ENCODE results near the gene CSNK2A3.

CSNK2A3 gene

DNA sequence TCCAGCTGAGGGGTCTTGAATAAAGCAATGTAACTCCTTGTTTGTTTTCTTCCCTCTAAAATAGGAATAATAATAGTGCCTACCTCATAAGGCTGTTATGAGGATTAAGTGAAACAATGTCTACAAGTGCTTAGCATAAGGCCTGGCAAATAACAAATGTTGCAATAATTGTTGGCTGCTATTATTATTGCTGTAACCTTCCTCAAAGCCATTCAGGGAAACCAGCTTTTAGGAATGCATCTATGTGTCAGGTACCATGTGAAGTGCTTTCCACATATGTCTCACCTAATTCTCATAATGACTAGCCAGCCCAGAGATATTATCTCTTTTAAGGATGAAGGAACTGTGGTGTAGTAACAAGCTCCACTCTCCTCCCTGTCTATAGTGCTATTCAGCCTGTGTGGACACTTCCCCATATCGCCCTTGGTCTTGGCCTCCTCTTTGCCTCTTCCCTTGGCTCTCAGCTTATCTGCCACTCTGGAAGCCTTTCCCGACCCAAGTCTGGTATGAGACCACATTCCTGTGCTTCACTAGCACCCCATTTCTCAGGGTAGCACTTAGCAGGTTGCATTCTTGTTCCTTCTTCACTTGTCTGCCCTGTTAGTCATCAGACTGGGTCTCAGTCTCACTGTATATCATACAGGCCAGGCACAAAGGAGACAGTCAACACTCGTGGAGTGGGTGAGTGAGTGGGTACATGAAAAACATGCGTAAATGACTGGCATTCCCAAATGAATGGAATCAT is 23.8 kb downstream of the CSNK2A3 start:
- no peak overlapping the region for H3K27ac Mint-ChIP-seq
- H3K9me3 Mint-ChIP-seq: no peaks in the 10 kb centered on the region
- H3K4me1 Mint-ChIP-seq: no peaks in the 10 kb centered on the region
- H3K4me3 Mint-ChIP-seq: no peak overlapping the region
- no peaks in the 10 kb centered on the region for H3K36me3 Mint-ChIP-seq
- H3K27me3 Mint-ChIP-seq: peaks cover 3% of the 10 kb centered on the region

- Mint-ChIP-seq H3K9me3 (peaks cover 5% of the 10 kb centered on the region), H3K27ac (no peak overlapping the region), H3K27me3 (peaks cover 3% of the 10 kb centered on the region), H3K36me3 (no peaks in the 10 kb centered on the region), H3K4me3 (no peak overlapping the region), H3K4me1 (no peaks in the 10 kb centered on the region)
These were observed 29.0 kb downstream of the CSNK2A3 start for GRCh38 chr11:11324090-11324489.

GRCh38 chr11:11322101-11322500 is 30.9 kb downstream of the CSNK2A3 start:
- H3K9me3 Mint-ChIP-seq: peaks cover 5% of the 10 kb centered on the region

DNA sequence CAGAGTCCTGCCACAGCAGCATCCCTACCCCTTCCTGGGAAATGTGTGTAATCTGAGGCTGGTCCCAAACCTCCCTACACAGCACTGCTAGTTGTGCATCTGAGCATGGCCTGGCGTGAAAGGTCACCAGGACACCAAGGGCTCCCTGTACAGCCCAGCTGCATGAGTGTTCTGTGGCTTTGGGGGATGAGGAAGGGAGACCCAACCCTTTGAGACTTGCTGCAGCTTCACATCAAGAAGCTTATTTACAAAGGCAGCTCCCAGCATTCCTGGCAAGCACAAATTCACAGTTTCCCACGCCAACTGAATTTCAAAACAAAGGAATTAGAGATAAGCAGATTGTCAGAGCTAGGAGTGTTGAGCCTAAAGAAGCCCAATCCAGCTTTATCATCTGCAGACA is 32.2 kb downstream of the CSNK2A3 start:
- H3K27ac Mint-ChIP-seq: no peak overlapping the region
- no peaks in the 10 kb centered on the region for H3K27me3 Mint-ChIP-seq
- H3K36me3 Mint-ChIP-seq: no peaks in the 10 kb centered on the region
- H3K4me3 Mint-ChIP-seq: no peak overlapping the region
- H3K9me3 Mint-ChIP-seq: peaks cover 5% of the 10 kb centered on the region
- H3K4me1 Mint-ChIP-seq: no peaks in the 10 kb centered on the region

More at GRCh38 chr11:11322101-11322500, 30.9 kb downstream of the CSNK2A3 start:
- no peaks in the 10 kb centered on the region for H3K36me3 Mint-ChIP-seq
- no peak overlapping the region for H3K27ac Mint-ChIP-seq
- peaks cover 2% of the 10 kb centered on the region for H3K27me3 Mint-ChIP-seq
- H3K4me3 Mint-ChIP-seq: no peak overlapping the region
- no peaks in the 10 kb centered on the region for H3K4me1 Mint-ChIP-seq

DNA sequence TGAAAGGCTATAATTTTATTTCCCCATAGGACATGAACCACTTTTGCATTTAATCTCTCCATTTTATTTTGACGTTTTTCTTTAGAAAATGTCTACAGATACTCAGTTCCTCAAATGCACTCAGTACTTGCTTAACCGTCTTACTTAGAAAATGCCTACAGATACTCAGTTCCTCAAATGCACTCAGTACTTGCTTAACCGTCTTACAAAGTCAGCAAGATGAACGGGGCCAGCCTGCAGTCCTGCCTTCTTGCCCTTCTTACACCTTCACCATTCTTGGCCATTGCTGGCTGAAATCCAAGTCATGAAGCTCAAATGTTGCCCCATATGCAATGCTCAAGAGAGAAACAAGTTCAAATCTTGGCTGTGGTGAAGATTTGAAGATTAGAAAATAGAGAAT is 34.1 kb downstream of the CSNK2A3 start:
- H3K27me3 Mint-ChIP-seq: no peaks in the 10 kb centered on the region
- H3K9me3 Mint-ChIP-seq: peaks cover 5% of the 10 kb centered on the region
- no peak overlapping the region for H3K4me3 Mint-ChIP-seq
- no peaks in the 10 kb centered on the region for H3K4me1 Mint-ChIP-seq
- H3K36me3 Mint-ChIP-seq: no peaks in the 10 kb centered on the region
- no peak overlapping the region for H3K27ac Mint-ChIP-seq

- H3K27me3 Mint-ChIP-seq: no peaks in the 10 kb centered on the region
- no peaks in the 10 kb centered on the region for H3K36me3 Mint-ChIP-seq
- H3K9me3 Mint-ChIP-seq: peaks cover 5% of the 10 kb centered on the region
- no peaks in the 10 kb centered on the region for H3K4me1 Mint-ChIP-seq
- no peak overlapping the region for H3K27ac Mint-ChIP-seq
- H3K4me3 Mint-ChIP-seq: no peak overlapping the region
These were observed 34.6 kb downstream of the CSNK2A3 start for GRCh38 chr11:11318461-11318860.

DNA sequence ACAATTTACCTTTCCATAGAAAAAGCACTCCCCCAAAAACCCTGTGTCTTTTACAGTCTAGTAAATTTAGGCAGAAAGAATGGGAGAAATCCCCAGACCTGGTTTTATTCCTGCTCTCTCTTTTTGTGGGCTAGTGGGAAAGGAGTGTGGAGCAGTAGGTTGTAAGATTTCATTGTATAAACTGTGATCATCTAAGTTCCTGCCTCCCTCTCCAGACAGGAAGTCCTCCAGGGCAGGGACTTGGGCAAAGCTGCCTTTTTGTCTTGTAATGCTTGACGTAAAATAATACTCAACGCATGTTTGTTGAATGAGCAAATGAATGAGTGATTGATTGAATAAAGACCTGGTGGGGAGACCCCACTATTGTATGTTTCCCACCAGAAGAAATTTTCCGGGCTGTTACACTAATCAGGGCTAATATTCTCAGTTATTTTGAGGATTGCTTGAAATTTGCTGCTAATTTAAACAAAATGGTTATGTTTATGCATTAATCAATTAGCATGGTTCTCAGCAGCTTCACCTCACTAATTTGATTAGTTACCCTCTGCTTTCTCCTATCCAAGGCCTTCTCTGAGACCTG is 36.3 kb downstream of the CSNK2A3 start:
- Mint-ChIP-seq H3K4me1 (no peaks in the 10 kb centered on the region), H3K27me3 (no peaks in the 10 kb centered on the region), H3K4me3 (no peak overlapping the region), H3K9me3 (no peaks in the 10 kb centered on the region), H3K27ac (no peak overlapping the region), H3K36me3 (no peaks in the 10 kb centered on the region)

GRCh38 chr11:11313902-11314692 is 39.0 kb downstream of the CSNK2A3 start:
- Mint-ChIP-seq H3K36me3 (no peaks in the 10 kb centered on the region), H3K4me1 (peaks cover 6% of the 10 kb centered on the region), H3K4me3 (no peak overlapping the region), H3K9me3 (no peaks in the 10 kb centered on the region), H3K27me3 (no peaks in the 10 kb centered on the region), H3K27ac (no peak overlapping the region)

DNA sequence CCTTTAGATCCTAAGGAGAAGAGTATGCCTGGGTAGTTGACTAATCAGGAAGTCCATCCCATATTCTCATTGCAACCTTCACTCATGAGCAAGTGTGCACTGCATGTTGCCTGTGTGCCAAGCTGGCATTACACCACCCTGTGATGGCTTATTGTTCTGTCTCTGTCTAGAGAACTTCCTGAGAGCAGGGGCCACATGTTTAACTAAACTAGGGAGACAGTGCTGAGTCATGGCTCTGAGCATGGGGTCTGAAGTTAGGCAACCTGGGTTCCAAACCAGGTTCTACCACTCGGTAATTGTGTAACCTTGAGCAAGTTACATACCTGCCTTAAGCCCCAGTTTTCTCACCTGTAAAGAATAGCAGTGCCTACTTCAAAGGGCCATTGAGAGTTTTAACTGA is 39.6 kb downstream of the CSNK2A3 start:
- H3K4me1 Mint-ChIP-seq: peaks cover 6% of the 10 kb centered on the region
- no peaks in the 10 kb centered on the region for H3K9me3 Mint-ChIP-seq
- no peaks in the 10 kb centered on the region for H3K27me3 Mint-ChIP-seq
- no peak overlapping the region for H3K27ac Mint-ChIP-seq
- H3K4me3 Mint-ChIP-seq: no peak overlapping the region
- peaks cover under 1% of the 10 kb centered on the region for H3K36me3 Mint-ChIP-seq

DNA sequence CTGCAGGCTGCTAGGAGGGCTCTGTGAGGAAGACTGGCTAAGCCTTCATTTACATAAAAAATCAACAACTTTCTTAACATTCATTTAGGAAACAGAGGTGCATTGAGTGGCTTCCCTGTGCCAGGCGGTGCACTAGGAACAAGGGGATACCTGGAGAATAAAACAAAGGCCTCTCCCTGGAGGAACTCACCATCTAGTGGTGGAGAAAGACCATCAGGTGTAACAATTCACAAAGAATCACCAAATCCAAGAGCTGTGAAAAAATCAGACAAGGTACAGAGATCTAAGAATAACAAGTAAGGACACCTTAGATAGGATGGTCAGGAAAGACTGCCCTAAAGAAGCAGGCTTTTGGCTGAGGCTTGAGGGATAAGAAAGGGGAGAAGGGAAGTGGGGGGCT is 40.3 kb downstream of the CSNK2A3 start:
- Mint-ChIP-seq H3K9me3 (no peaks in the 10 kb centered on the region), H3K4me1 (peaks cover 6% of the 10 kb centered on the region), H3K27me3 (no peaks in the 10 kb centered on the region), H3K36me3 (peaks cover 2% of the 10 kb centered on the region), H3K4me3 (no peak overlapping the region), H3K27ac (no peak overlapping the region)

DNA sequence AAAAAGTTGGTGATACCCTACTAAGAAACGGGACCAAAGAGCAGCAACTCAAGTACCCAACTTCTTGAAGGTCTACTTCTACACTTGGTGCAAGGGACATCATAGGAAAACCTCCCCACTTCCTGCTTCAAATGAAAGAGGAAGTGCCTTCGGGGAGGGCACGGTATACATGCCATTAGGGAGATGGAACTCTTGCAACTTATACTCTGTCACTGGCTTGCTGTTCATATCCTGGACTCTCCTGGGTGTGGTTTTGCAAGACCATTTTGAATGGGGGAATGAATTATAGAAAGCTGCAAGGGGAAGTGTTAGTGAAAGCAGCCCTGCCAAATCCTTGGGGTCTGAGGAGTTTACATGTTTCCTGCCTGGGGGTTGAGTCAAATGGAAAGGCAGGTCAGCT is 41.9 kb downstream of the CSNK2A3 start:
- Mint-ChIP-seq H3K4me1 (peaks cover 6% of the 10 kb centered on the region), H3K9me3 (no peaks in the 10 kb centered on the region), H3K27ac (no peak overlapping the region), H3K27me3 (no peaks in the 10 kb centered on the region), H3K36me3 (peaks cover 2% of the 10 kb centered on the region), H3K4me3 (no peak overlapping the region)

- Mint-ChIP-seq H3K27me3 (no peaks in the 10 kb centered on the region), H3K4me1 (peaks cover 6% of the 10 kb centered on the region), H3K9me3 (no peaks in the 10 kb centered on the region), H3K4me3 (no peak overlapping the region), H3K36me3 (peaks cover 2% of the 10 kb centered on the region), H3K27ac (no peak overlapping the region)
These were observed 43.1 kb downstream of the CSNK2A3 start for GRCh38 chr11:11309906-11310305.

GRCh38 chr11:11308249-11308648 is 44.8 kb downstream of the CSNK2A3 start:
- no peak overlapping the region for H3K27ac Mint-ChIP-seq
- H3K27me3 Mint-ChIP-seq: no peaks in the 10 kb centered on the region
- H3K36me3 Mint-ChIP-seq: peaks cover 2% of the 10 kb centered on the region
- H3K9me3 Mint-ChIP-seq: no peaks in the 10 kb centered on the region
- H3K4me3 Mint-ChIP-seq: no peak overlapping the region
- H3K4me1 Mint-ChIP-seq: peaks cover 6% of the 10 kb centered on the region

- Mint-ChIP-seq H3K36me3 (peaks cover 2% of the 10 kb centered on the region), H3K4me1 (peaks cover 6% of the 10 kb centered on the region), H3K4me3 (no peak overlapping the region), H3K27ac (no peak overlapping the region), H3K27me3 (no peaks in the 10 kb centered on the region), H3K9me3 (no peaks in the 10 kb centered on the region)
These were observed 46.2 kb downstream of the CSNK2A3 start for GRCh38 chr11:11306855-11307254.

DNA sequence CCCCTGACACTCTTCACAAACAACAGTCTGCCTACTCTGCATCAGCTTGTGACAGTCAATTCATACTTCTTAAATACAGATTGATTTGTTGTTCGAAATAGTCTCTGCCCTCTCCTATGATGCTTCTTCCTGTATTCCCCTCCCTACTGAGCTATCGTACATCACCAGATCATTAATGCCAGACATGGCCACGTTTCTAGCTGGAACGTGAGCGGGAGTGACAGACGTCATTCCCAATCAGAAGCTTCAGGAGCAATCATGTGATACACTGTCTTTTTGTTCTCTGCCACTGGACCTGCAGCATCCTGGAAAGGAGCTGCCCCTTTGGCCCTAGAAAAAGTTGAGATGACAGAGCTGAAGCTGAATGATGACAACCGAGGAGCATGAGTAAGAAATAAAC is 48.5 kb downstream of the CSNK2A3 start:
- H3K4me1 Mint-ChIP-seq: no peaks in the 10 kb centered on the region
- no peak overlapping the region for H3K4me3 Mint-ChIP-seq
- no peak overlapping the region for H3K27ac Mint-ChIP-seq
- peaks cover 2% of the 10 kb centered on the region for H3K36me3 Mint-ChIP-seq
- H3K27me3 Mint-ChIP-seq: no peaks in the 10 kb centered on the region
- no peaks in the 10 kb centered on the region for H3K9me3 Mint-ChIP-seq

GRCh38 chr11:11302565-11302964 is 50.5 kb downstream of the CSNK2A3 start:
- Mint-ChIP-seq H3K27me3 (no peaks in the 10 kb centered on the region), H3K27ac (no peak overlapping the region), H3K4me1 (no peaks in the 10 kb centered on the region), H3K36me3 (no peaks in the 10 kb centered on the region), H3K4me3 (no peak overlapping the region), H3K9me3 (no peaks in the 10 kb centered on the region)

Measured in activated naive CD4-positive, alpha-beta T cell treated with anti-CD3 and anti-CD28 coated beads, Interleukin-2, amount 50 U/mL, for 24 hours (primary cell).